ENCODE data around the gene FOXN1.
"Not testable (repeated sequence)": the region's sequence is repeated elsewhere in the genome, so short reads cannot be mapped to it uniquely, and the experiment has no call there.

FOXN1 gene

GRCh38 chr17:28549236-28550132, 43.3 kb downstream of the FOXN1 start:
- DNase-seq: no peak

GRCh38 chr17:28550858-28551257, 44.7 kb downstream of the FOXN1 start:
- DNase-seq: no peak

- peak; percentile 16 to 60 for DNase-seq
These were observed 45.5 kb downstream of the FOXN1 start for GRCh38 chr17:28551421-28552175.

GRCh38 chr17:28552176-28552999, 46.2 kb downstream of the FOXN1 start, which contains the start of gene UNC119:
Gene UNC119, minus strand, starts transcription at chr17:28552624. Its CDS starts 67 bp downstream, at chr17:28552557.
- peak; percentile 13 to 94 for DNase-seq

- DNase-seq: no peak
These were observed 46.9 kb downstream of the FOXN1 start for GRCh38 chr17:28553000-28553505.

- peak in 1 of 2 experiments; percentile 32 for DNase-seq
These were observed 48.4 kb downstream of the FOXN1 start for GRCh38 chr17:28554565-28554964.

GRCh38 chr17:28555022-28555421, 48.9 kb downstream of the FOXN1 start:
- no peak for DNase-seq

- no peak for DNase-seq
These were observed 57.3 kb downstream of the FOXN1 start for GRCh38 chr17:28563475-28563874.

GRCh38 chr17:28567604-28568003, 61.5 kb downstream of the FOXN1 start:
- no peak for DNase-seq

GRCh38 chr17:28569446-28569845, 63.3 kb downstream of the FOXN1 start:
- no peak for DNase-seq

GRCh38 chr17:28570716-28571360, 64.7 kb downstream of the FOXN1 start:
- peak; percentile 72 to 83 for DNase-seq

GRCh38 chr17:28571361-28572122, 65.4 kb downstream of the FOXN1 start, which contains the start of gene PIGS:
Gene PIGS, minus strand, starts transcription at chr17:28571524. Its CDS starts 28 bp downstream, at chr17:28571496.
- DNase-seq: peak; percentile 94 to 100

- no peak for DNase-seq
These were observed 66.3 kb downstream of the FOXN1 start for GRCh38 chr17:28572259-28573039.

GRCh38 chr17:28573040-28573380, 66.9 kb downstream of the FOXN1 start:
- no peak for DNase-seq

GRCh38 chr17:28573521-28573920, 67.4 kb downstream of the FOXN1 start:
- DNase-seq: no peak

GRCh38 chr17:28573966-28574480, 67.9 kb downstream of the FOXN1 start:
- DNase-seq: no peak

GRCh38 chr17:28574526-28574925, 68.4 kb downstream of the FOXN1 start:
- peak in 1 of 2 experiments; percentile 31 for DNase-seq

GRCh38 chr17:28575126-28575795, 69.1 kb downstream of the FOXN1 start:
- DNase-seq: peak in 1 of 2 experiments; percentile 24

GRCh38 chr17:28576016-28576415, 69.9 kb downstream of the FOXN1 start:
- DNase-seq: not testable (repeated sequence)
